ENCODE data around the gene CYP20A1.

CYP20A1 gene

GRCh38 chr2:203347375-203347774, 108.6 kb downstream of the CYP20A1 start:
- no peak for TF ChIP-seq CTCF (IDR thresholded peaks at IDR 0.05)
- TF ChIP-seq ZFX (IDR thresholded peaks at IDR 0.05; ENCODE audit: borderline replicate concordance) = no peak
- no peak overlapping the region for H3K27ac ChIP-seq

DNA sequence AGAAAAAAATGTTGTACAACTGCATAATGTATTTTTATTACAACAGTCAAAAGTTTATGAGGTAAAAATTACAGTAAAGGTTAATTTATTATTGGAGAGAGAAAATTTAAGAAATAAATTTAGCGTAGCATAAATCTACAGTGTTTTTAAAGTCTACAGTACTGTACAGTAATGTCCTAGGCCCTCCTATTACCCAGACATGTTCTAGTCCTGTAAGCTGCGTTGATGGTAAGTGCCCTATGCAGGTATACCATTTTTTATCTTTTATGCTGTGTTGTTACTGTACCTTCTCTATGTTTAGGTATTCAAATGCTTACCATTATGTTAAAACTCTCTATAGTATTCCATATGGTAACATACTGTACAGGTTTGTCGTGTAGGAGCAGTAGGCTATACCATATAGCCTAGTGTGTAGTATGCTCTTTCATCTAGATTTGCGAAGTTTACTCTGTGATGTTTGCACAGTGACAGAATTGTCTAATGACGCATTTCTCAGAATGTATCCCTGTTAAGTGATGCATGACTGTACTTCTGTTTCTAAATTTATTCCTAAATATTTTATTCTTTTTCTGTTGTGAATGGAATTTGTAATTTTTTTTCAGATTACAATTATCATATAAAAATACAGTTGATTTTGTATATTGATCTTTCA, 113.9 kb downstream of the CYP20A1 start:
- 0 out of 2 replicates have a peak overlapping the region, but pooled peaks have one; percentile 0 for H3K27ac ChIP-seq
- TF ChIP-seq ZFX (IDR thresholded peaks at IDR 0.05; ENCODE audit: borderline replicate concordance) (no peak), CTCF (IDR thresholded peaks at IDR 0.05) (no peak)

DNA sequence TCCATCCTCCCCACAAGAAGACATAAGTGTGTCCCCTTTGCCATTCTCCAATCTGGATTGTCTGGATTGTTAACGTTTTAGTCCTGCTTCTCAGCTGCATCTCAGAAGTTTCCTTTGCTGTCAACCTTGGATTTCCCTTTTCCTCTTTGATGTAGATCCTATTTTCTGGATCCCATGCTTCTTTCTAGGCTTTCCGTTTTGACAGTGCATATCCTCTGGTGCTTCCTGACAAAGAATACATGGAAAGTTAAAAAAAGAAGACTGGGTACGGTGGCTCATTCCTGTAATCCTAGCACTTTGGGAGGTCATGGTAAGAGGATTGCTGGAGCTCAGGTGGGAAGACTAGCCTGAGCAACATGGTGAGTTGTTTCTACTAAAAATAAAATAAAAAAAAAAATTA, 116.1 kb downstream of the CYP20A1 start:
- no peak overlapping the region for H3K27ac ChIP-seq
- no peak for TF ChIP-seq CTCF (IDR thresholded peaks at IDR 0.05)
- no peak for TF ChIP-seq ZFX (IDR thresholded peaks at IDR 0.05; ENCODE audit: borderline replicate concordance)

All from 22Rv1 (cell line).